DOHH2 (cell line): ENCODE results near the gene TNFSF9.
"Not testable (repeated sequence)": the region's sequence is repeated elsewhere in the genome, so short reads cannot be mapped to it uniquely, and the experiment has no call there.

ENCODE experiments used
- EZH2phosphoT487 ChIP-seq: fragments of 200-600 bp; sonication (generic); IDR thresholded peaks from 2 replicates; pipeline ENCODE4 v1.6.1; 2017; ENCODE audit warnings: borderline replicate concordance, mild to moderate bottlenecking, antibody characterized with exemption, low read length, moderate library complexity, mixed read lengths
- TF ChIP-seq, protein P1 (sequence below): fragments of 200-600 bp; sonication (generic); IDR thresholded peaks from one replicate; pipeline ENCODE4 v1.5.1; 2014; ENCODE audit warnings: antibody characterized with exemption, mild to moderate bottlenecking, low read depth, low read length; ENCODE audit not compliant: poor library complexity, severe bottlenecking

DNA sequence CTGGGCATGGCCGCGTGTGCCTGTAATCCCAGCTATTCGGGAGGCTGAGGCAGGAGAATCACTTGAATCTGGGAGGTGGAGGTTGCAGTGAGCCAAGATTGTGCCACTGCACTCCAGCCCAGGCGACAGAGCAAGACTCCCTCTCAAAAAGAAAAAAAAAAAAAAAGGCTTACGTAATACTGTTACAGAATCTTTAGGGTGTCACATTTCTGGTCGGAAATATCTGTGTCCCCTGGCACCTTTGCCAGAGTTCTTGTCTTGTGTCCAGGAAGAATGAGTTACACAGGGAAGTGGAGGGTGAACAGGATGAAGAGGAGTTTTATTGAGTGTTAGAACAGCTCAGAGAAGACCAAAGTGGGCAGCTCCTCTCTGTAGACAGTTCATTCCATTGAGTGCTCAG lies 19.9 kb downstream of the TNFSF9 start:
- TF ChIP-seq, protein P1, sequence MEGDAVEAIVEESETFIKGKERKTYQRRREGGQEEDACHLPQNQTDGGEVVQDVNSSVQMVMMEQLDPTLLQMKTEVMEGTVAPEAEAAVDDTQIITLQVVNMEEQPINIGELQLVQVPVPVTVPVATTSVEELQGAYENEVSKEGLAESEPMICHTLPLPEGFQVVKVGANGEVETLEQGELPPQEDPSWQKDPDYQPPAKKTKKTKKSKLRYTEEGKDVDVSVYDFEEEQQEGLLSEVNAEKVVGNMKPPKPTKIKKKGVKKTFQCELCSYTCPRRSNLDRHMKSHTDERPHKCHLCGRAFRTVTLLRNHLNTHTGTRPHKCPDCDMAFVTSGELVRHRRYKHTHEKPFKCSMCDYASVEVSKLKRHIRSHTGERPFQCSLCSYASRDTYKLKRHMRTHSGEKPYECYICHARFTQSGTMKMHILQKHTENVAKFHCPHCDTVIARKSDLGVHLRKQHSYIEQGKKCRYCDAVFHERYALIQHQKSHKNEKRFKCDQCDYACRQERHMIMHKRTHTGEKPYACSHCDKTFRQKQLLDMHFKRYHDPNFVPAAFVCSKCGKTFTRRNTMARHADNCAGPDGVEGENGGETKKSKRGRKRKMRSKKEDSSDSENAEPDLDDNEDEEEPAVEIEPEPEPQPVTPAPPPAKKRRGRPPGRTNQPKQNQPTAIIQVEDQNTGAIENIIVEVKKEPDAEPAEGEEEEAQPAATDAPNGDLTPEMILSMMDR: not testable (repeated sequence)
- TF ChIP-seq EZH2phosphoT487: not testable (repeated sequence)
